Stimulated activated CD4-positive, alpha-beta T cell treated with anti-CD3 and anti-CD28 coated beads, TNF-alpha, amount 100 ng/mL, for 4 hours (primary cell): ENCODE results near the gene TTLL12.

ENCODE experiments used
- DNase-seq, 3 experiments: peaks; one replicate each; pipeline ENCODE4 v3.0.0-alpha.2; 2020; ENCODE audit warnings: low read depth in 3 of 3

TTLL12 gene

DNA sequence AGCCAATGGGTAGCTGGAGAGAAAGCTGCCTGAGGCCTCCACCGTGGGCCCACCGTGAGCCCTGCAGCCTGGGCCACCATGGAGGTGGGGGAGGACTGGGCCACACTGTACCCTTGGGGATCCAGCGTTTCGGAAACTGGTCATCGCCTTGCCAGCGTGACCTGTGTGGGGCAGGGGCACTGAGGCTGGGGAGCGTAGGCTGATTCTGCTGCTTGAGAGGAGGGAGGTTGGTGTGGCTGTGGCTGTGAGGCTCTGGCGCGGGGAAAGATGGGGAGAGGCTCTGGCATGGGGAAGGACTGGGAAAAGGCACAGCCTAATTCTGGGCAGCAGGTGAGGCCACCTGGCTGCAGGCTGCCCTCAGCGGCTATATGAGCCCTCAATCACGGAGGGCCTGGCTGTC lies 12.6 kb upstream of the TTLL12 start:
- no peak for DNase-seq

- DNase-seq, result no peak
These were observed 12.0 kb upstream of the TTLL12 start for GRCh38 chr22:43198936-43199335.

DNA sequence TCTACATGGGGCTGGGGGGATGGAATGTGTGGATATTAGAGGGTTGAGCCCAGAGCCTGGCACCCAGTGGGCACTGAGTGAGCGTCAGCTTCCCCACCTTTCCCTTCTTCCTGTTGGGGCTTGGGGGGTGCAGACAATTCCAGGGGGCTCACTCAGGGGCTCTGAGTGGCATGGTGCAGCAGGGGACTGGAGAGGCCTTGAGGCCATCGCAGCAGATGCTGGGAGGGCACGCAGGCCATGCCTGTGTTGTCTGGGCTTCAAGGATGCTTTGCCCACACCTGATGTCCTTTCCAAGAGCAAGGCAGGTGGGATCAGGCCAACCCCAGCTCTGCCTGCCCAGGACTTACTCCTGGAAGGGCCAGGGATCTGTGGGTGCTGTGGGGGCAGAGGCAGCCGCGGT lies 11.2 kb upstream of the TTLL12 start:
- DNase-seq, result no peak

- DNase-seq, result no peak
These were observed 10.5 kb upstream of the TTLL12 start for GRCh38 chr22:43197271-43197941.

DNA sequence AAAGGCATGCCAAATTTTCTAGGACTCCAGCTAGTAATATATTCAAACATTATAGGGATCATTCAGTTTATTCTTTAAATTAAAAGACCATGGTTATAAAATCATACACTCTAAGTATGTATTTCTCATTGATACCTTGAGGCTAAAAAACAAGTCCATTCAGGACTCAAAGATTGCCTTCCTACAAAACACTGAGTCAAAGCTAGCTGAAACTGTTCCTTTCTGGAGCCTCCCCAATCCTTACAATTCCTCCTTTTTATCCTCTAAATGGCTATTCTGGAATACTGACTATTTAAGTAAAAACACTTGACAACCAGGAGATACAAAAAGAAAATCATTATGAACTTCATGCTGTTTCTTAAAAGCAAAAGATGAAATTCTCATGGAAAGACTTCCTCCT lies 4.9 kb upstream of the TTLL12 start:
- DNase-seq, result no peak

- no peak for DNase-seq
These were observed 2.1 kb upstream of the TTLL12 start for GRCh38 chr22:43188829-43189545.

DNA sequence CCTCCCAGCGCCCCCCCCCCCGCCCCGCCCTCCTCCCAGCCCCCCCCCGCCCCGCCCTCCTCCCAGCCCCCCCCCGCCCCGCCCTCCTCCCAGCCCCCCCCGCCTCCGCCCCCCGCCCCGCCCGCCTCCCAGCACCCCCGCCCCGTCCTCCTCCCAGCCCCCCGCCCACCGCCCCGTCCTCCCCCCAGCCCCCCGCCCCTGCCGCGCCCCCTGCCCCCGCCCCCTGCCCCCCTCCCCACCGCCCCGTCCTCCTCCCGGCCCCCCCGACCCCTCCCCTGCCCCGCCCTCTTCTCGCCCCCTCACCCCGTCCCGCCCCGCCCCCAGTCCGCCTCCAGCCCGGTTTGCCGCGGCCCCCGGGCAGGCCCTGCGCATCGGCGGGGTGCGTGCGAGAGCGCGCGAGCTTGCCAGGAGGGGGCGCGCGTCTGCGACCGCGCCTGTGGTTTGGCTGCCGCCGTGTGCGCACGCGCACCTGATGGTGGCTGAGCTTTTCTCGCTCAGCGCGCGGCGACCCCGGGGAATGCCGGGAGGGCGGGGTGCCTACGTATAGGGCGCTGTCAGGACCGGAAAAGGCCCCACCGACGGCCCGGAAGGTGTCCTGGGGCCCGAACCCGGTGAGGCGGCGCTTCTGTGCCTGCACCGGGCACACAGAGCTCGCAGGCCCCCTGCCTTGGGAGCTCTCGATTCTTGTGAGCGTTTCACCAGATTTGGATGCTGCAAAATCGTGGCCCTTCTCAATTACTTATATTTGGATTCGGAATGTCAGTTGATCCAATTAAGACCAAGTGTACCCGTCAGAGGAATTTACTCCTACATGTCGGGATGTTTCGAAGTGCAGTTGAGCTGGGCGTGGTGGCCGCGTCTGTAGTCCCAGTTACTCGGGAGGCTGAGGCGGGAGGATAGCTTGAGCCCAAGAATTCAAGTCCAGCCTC lies 501 bp upstream of the TTLL12 start:
- DNase-seq, result peak; percentile 92 to 94 (median 93)

DNA sequence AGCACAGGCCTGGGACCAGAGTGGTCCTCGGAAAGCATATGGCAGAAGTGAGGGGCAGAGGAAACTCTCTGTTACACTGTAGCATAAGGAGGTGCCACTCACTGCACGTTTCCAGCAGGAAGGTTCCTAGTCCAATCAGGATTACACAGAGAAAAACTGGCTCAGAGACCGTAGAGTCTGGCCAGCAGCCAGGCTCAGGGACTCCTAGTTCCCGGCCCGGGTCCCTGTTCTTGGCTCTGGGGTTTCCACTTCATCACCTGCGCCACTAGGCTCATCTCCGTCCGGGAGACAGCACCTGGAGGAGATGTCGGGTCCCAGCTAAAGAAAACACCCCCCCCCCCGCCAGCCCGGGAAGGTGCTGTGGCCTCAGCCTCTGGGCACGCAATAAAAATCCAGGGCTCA lies 1.1 kb downstream of the TTLL12 start:
- DNase-seq, result no peak

GRCh38 chr22:43183496-43184277 lies 3.2 kb downstream of the TTLL12 start:
- no peak for DNase-seq

DNA sequence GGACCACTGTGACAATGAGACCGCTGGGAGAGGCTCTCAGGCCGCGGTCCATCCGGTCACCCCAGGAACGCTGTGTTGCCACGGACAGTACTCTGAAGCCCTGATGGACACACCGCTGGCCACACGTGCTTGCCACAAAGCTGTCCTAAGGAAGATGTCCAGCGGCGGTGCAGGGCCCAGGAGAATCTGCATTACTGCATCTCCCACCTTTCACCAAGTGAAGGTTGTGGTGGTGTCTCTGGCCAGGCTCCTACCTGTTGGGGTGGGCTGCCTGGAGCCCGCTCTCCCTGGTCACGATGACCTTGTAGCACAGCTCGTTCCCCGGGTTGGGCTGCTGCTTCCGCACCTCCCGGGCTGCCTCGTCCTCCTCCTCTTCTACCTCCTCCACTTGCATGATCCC lies 4.2 kb downstream of the TTLL12 start:
- DNase-seq, result no peak

- DNase-seq, result no peak
These were observed 4.8 kb downstream of the TTLL12 start for GRCh38 chr22:43182118-43182517.

DNA sequence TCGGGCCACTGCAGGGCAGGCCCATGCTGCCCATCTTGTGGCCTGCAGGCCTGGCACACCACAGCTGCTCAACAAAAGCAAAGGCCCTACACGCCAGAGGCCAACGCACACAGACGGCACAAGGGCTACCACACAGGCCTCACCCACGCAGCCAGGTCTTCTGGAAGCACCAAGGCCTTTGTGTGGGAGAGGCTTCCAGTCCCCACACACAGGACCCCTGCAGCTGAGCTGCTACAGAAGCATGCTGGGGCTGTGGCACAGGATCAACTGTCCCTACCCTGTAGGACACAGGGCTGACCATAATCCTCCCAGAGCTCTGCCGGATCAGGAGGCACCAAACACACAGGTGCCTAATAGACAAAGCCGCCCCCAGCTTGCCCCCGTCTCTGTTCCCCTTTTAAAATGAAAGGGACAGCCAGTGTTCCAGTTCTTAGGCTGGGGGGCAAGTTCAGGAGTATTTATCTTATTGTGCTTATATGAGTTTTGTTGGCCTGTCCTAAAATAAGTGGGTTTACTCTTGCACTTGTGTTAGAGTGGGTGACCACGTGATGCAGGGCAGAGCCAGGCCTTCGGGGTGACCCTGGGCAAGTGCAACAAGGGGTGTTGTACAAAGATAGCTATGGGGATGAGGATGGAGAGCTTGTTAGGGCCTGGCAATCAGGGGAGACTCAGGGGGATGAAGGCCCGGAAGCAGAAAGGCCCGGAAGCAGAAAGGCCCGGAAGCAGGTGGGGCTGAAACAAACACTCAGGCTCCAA lies 5.4 kb downstream of the TTLL12 start:
- DNase-seq, result no peak

GRCh38 chr22:43180670-43181069 lies 6.3 kb downstream of the TTLL12 start:
- no peak for DNase-seq

- no peak for DNase-seq
These were observed 7.1 kb downstream of the TTLL12 start for GRCh38 chr22:43179911-43180195.

DNA sequence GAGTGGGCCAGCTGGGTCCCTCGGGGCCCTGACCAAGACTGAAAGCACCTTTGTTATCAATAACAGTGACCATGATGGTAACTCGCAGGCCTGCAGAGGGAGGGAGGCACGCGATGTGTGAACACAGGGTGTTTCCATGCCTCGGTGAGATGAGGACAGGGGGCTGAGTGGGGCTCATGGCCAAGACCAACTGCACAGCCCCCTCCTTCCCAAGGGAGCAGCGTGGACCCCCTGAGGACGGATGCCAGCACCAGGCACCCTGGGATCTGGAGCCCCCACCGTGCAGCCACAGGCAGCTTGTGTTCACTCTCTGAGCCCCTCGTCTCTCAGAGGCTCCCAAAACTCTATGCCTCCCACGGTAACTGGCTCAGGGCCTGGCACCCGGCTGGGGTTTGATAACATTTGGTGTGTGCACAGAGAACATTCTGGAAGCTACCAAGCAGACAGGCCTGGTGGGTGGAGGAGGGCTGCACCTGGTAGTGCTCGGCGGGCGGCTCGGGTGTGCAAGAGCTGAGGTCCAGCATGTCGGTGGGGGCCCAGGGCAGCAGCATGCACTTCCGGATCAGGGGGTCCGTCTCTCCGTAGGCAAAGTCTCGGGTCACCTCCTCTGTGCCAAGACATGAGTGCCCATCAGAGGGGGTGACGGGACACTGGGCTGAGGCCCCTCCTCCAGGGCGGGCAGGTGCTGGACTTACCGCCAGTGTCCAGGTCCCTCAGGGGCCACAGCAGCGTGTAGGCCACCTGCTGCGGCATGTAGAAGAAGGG lies 7.6 kb downstream of the TTLL12 start:
- no peak for DNase-seq

GRCh38 chr22:43177479-43177878 lies 9.5 kb downstream of the TTLL12 start:
- no peak for DNase-seq

DNA sequence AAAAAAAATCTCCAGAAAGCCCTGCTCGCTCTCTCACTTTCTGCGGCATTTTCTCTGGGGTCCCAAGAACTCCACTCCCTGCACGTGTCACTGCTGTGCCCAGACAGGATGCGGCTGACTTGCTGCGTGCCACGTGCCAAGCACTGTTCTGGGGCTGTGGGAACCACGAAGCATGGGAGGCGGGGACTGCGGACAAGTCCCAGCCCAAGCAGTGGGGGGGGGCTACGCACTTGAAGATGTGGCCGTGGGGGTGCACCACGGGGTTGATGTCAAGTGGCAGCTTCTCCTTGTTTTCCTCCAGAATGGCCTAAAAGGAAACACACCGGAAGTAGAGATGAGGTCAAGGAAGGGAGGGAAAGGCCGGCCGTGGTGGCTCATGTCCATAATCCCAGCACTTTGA lies 10.8 kb downstream of the TTLL12 start:
- no peak for DNase-seq

DNA sequence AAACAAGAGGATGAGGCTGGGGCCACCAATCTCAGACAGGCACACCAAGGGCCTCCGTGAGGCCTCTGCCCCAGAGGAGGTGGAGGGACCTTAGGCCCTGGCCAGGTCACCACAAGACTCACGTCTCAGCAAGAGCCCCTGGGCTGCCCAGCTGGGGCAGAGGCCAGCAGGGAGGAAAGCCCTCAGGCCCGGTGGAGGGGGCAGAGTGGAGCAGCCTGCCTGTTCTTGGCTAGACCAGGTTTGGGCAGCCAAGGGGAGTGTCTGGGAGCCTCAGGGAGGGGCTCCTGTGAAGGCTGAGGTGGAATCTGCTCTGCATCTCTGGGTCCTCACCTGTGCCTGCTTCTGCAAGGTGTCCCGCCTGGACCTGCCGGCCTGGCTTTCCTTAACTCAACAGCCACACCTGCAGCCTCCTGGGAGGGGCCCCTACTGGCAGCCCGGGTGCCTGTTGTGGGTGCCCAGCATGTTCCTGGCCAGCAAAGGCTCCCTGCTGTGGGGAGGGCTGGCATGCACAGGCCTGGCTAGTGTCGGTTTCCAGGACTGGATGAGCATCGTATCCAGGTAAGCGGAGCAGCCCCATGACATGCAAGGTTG lies 11.9 kb downstream of the TTLL12 start:
- no peak for DNase-seq

GRCh38 chr22:43173976-43174720 lies 12.8 kb downstream of the TTLL12 start:
- DNase-seq, result no peak
